GM06990 (cell line): Measurements from ENCODE around the gene CAMK1D.

ENCODE experiments used
- DNase-seq: peaks from one replicate; pipeline ENCODE4 v3.0.0-alpha.2; 2011; ENCODE audit not compliant: insufficient read length; ENCODE audit errors: extremely low read depth
- H3K27me3 ChIP-seq: replicated peaks from 2 replicates; pipeline ENCODE4 v1.6.0; 2011; ENCODE audit warnings: low read length; ENCODE audit not compliant: control insufficient read depth, insufficient read depth
- H3K36me3 ChIP-seq: 2 replicates; pipeline ENCODE4 v1.5.1; 2011; ENCODE audit warnings: low read length; ENCODE audit not compliant: control insufficient read depth, insufficient read depth
- H3K4me3 ChIP-seq: replicated peaks from 2 replicates; pipeline ENCODE4 v1.5.1; 2011; ENCODE audit warnings: low read depth, mild to moderate bottlenecking, control low read depth, low read length
- TF ChIP-seq, protein P1 (sequence below): IDR thresholded peaks from 2 replicates; pipeline ENCODE4 v1.5.1; 2011; ENCODE audit warnings: low read length, control low read depth, mild to moderate bottlenecking, inconsistent platforms; ENCODE audit not compliant: insufficient read depth, poor library complexity, severe bottlenecking

CAMK1D gene

DNA sequence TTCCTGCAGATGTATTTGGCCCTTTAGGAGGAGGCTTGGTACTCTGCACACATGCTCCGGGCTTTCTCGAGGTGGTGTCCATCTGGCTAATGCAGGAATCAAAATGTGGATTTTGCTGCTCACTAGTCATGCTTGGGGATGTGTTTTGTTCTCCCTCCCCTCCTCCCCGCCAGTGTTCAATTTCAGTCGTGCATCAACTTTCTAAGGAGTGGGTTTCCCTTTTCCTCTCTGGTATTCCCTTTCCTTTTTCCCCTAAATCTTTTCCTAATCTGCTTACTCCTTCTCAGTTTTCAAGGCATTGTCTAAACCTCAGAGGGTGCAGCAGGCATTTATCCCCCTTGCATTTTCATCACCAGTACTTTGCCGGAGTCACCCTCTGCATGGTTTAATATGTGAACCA lies 450.4 kb downstream of the CAMK1D start:
- TF ChIP-seq, protein P1, sequence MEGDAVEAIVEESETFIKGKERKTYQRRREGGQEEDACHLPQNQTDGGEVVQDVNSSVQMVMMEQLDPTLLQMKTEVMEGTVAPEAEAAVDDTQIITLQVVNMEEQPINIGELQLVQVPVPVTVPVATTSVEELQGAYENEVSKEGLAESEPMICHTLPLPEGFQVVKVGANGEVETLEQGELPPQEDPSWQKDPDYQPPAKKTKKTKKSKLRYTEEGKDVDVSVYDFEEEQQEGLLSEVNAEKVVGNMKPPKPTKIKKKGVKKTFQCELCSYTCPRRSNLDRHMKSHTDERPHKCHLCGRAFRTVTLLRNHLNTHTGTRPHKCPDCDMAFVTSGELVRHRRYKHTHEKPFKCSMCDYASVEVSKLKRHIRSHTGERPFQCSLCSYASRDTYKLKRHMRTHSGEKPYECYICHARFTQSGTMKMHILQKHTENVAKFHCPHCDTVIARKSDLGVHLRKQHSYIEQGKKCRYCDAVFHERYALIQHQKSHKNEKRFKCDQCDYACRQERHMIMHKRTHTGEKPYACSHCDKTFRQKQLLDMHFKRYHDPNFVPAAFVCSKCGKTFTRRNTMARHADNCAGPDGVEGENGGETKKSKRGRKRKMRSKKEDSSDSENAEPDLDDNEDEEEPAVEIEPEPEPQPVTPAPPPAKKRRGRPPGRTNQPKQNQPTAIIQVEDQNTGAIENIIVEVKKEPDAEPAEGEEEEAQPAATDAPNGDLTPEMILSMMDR: no peak
- Histone ChIP-seq H3K36me3 (no peaks in the 10 kb centered on the region), H3K4me3 (no peak overlapping the region), H3K27me3 (no peaks in the 10 kb centered on the region)
- DNase-seq: no peak

DNA sequence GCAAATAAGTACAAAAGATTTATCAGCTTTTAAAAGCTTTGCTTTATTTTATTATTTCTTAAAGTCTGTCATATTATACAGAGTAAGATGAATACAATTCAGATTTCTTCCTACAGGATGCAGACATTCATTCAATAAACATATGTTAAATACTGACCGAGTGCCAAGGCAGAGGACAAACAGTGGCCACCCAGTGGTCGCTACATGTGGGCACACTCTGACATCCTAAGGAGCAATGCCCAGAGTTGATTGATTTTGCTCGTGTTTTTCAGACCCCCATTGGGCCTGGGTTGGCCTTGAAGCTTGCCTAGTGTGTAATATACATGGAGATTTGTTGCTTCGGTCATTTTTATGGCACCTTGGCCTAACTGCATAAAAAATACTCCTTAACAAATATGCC lies 451.0 kb downstream of the CAMK1D start:
- Histone ChIP-seq H3K27me3 (no peaks in the 10 kb centered on the region), H3K4me3 (no peak overlapping the region), H3K36me3 (no peaks in the 10 kb centered on the region)
- TF ChIP-seq, protein P1: no peak
- DNase-seq: no peak

GRCh38 chr10:12801214-12802087 lies 452.1 kb downstream of the CAMK1D start:
- DNase-seq: no peak

GRCh38 chr10:12803776-12804175 lies 454.4 kb downstream of the CAMK1D start:
- no peaks in the 10 kb centered on the region for H3K36me3 ChIP-seq
- TF ChIP-seq, protein P1: no peak

More at GRCh38 chr10:12801214-12802087, 452.1 kb downstream of the CAMK1D start:
- Histone ChIP-seq H3K4me3 (no peak overlapping the region), H3K36me3 (no peaks in the 10 kb centered on the region), H3K27me3 (no peaks in the 10 kb centered on the region)
- TF ChIP-seq, protein P1: no peak

GRCh38 chr10:12806228-12807095 lies 457.1 kb downstream of the CAMK1D start:
- Histone ChIP-seq H3K27me3 (no peaks in the 10 kb centered on the region), H3K4me3 (no peak overlapping the region), H3K36me3 (no peaks in the 10 kb centered on the region)
- no peak for DNase-seq
- TF ChIP-seq, protein P1: no peak

More at GRCh38 chr10:12803776-12804175, 454.4 kb downstream of the CAMK1D start:
- Histone ChIP-seq H3K27me3 (no peaks in the 10 kb centered on the region), H3K4me3 (no peak overlapping the region)
- no peak for DNase-seq
